Liver (tissue), 9 donors: ENCODE results near the gene FAM20C. TPM values are rescaled to one million over a fixed set of nuclear protein-coding genes. Genes with fewer than 3 reads are reported as not detected.

Experiments used
- DNase-seq: peaks from one replicate; pipeline ENCODE4 v3.0.0-alpha.2; 2017; ENCODE audit warnings: low spot score
- H3K27ac ChIP-seq, 2 donors: one replicate each; pipeline ENCODE4 v1.7.0; 2013; ENCODE audit warnings: inconsistent platforms in 2 of 2, low read length in 2 of 2, control low read depth in 1 of 2, low read depth in 1 of 2, mild to moderate bottlenecking in 1 of 2
- H3K27me3 ChIP-seq, 4 donors: one replicate each; pipeline versions ENCODE4 v1.6.1 to v1.7.0; 2013; ENCODE audit warnings: low read length in 3 of 4, inconsistent platforms in 1 of 4, mild to moderate bottlenecking in 1 of 4, moderate library complexity in 1 of 4; ENCODE audit not compliant: control insufficient read depth in 4 of 4, insufficient read depth in 4 of 4
- H3K36me3 ChIP-seq, 4 donors: one replicate each; pipeline versions ENCODE4 v1.6.1 to v1.7.0; 2013; ENCODE audit warnings: low read length in 3 of 4, mild to moderate bottlenecking in 3 of 4, low read depth in 1 of 4, moderate library complexity in 1 of 4; ENCODE audit not compliant: control insufficient read depth in 4 of 4, insufficient read depth in 3 of 4
- H3K4me1 ChIP-seq, 4 donors: one replicate each; pipeline versions ENCODE4 v1.6.1 to v1.7.0; 2013; ENCODE audit warnings: low read length in 3 of 4, mild to moderate bottlenecking in 3 of 4, moderate library complexity in 1 of 4; ENCODE audit not compliant: control insufficient read depth in 4 of 4, insufficient read depth in 4 of 4
- H3K4me3 ChIP-seq, 3 donors: one replicate each; pipeline versions ENCODE4 v1.6.1 to v1.7.0; 2013; ENCODE audit warnings: low read length in 3 of 3, control low read depth in 1 of 3, low read depth in 1 of 3, mild to moderate bottlenecking in 1 of 3
- H3K9ac ChIP-seq, 2 donors: one replicate each; pipeline ENCODE4 v1.7.0; 2013; ENCODE audit warnings: low read length in 2 of 2, mild to moderate bottlenecking in 2 of 2, moderate library complexity in 2 of 2, control low read depth in 1 of 2, low read depth in 1 of 2
- H3K9me3 ChIP-seq, 4 donors: one replicate each; pipeline versions ENCODE4 v1.6.1 to v1.7.0; 2013; ENCODE audit warnings: low read length in 3 of 4; ENCODE audit not compliant: control insufficient read depth in 4 of 4
- ATF3 ChIP-seq: IDR thresholded peaks from 2 replicates; pipeline ENCODE4 v1.6.1; 2016; ENCODE audit warnings: antibody characterized with exemption
- FOXA2 ChIP-seq: IDR thresholded peaks from 2 replicates; pipeline ENCODE4 v1.6.1; 2016; ENCODE audit warnings: antibody characterized with exemption
- GABPA ChIP-seq, 2 donors: IDR thresholded peaks in 1 of 2; conservative IDR thresholded peaks in 1 of 2; 2 replicates each; pipeline ENCODE4 v1.6.1; 2016; ENCODE audit warnings: antibody characterized with exemption in 2 of 2, mild to moderate bottlenecking in 1 of 2, moderate library complexity in 1 of 2
- HNF4A ChIP-seq, 2 donors: conservative IDR thresholded peaks; 2 replicates each; pipeline ENCODE4 v1.6.1; 2016; ENCODE audit warnings: antibody characterized with exemption in 2 of 2, mild to moderate bottlenecking in 2 of 2
- HNF4G ChIP-seq: IDR thresholded peaks from 2 replicates; pipeline ENCODE4 v1.6.1; 2016; ENCODE audit warnings: antibody characterized with exemption
- JUND ChIP-seq, 2 donors: IDR thresholded peaks; 2 replicates each; pipeline ENCODE4 v1.6.1; 2016; ENCODE audit warnings: antibody characterized with exemption in 2 of 2
- RAD21 ChIP-seq, 2 donors: IDR thresholded peaks; 2 replicates each; pipeline ENCODE4 v1.6.1; 2016; ENCODE audit warnings: antibody characterized with exemption in 2 of 2, mild to moderate bottlenecking in 2 of 2
- REST ChIP-seq: IDR thresholded peaks from 2 replicates; pipeline ENCODE4 v1.6.1; 2016; ENCODE audit warnings: antibody characterized with exemption, mild to moderate bottlenecking
- SP1 ChIP-seq: IDR thresholded peaks from 2 replicates; pipeline ENCODE4 v1.6.1; 2018; ENCODE audit warnings: antibody characterized with exemption, mild to moderate bottlenecking
- YY1 ChIP-seq: IDR thresholded peaks from 2 replicates; pipeline ENCODE4 v1.6.1; 2016; ENCODE audit warnings: antibody characterized with exemption, mild to moderate bottlenecking
- ZBTB33 ChIP-seq: IDR thresholded peaks from 2 replicates; pipeline ENCODE4 v1.6.1; 2016; ENCODE audit warnings: antibody characterized with exemption
- WGBS: extraction: QIAGEN DNeasy Blood & Tissue Kit; methylation state at CpG from one replicate; pipeline ENCODE4 v1.1.7; 2013; 5-methylcytosine and 5-hydroxymethylcytosine counted together
- polyA plus RNA-seq, 2 donors: library from polyadenylated mRNA; stranded (reverse) in 1 of 2; unstranded in 1 of 2; fragments of 200-250 nt in 1 of 2; fragments of >200 nt in 1 of 2; fragmentation: Nextera tagmentation in 1 of 2; extraction: Ambion mirVana in 1 of 2; gene quantifications; one replicate each; pipeline versions ENCODE4 v1.2.1 to v1.2.3, GENCODE V29; 2013 to 2015
- total RNA-seq, 2 donors: library from RNA; depleted of rRNA; stranded (reverse); fragments of >200 nt; gene quantifications; one replicate each; pipeline ENCODE4 v1.2.3, GENCODE V29; 2014
- TF ChIP-seq, protein P1 (sequence below): IDR thresholded peaks from 2 replicates; pipeline ENCODE4 v1.6.1; 2016; ENCODE audit warnings: antibody characterized with exemption
- donor health status: healthy.
- donor health status: healthy.
- donor health status: healthy.
- donor health status: healthy.
- donor health status: healthy.

Gene FAM20C
- total and polyA plus RNA-seq, 4 donors, result 13.4 to 40.4 (median 31.5) TPM

DNA sequence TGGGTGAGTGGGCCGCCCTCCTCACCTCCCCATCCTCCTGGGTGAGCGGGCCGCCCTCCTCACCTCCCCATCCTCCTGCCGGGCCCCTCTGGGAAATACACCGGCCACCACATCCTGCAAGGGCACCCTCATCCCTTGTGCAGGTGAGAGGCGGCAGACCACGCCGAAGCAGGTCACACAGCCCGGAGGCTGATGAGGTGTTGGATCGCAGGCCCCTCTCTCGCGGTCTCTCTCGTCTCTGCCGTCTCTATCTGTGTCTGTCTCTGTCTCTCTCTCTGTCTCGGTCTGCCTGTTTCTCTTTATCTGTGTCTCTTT lies 66.8 kb downstream of the FAM20C start:
- DNase-seq, result no peak
- peaks cover 10 to 44% (median 25%) of the 10 kb centered on the region in 4 donors for H3K36me3 ChIP-seq

DNA sequence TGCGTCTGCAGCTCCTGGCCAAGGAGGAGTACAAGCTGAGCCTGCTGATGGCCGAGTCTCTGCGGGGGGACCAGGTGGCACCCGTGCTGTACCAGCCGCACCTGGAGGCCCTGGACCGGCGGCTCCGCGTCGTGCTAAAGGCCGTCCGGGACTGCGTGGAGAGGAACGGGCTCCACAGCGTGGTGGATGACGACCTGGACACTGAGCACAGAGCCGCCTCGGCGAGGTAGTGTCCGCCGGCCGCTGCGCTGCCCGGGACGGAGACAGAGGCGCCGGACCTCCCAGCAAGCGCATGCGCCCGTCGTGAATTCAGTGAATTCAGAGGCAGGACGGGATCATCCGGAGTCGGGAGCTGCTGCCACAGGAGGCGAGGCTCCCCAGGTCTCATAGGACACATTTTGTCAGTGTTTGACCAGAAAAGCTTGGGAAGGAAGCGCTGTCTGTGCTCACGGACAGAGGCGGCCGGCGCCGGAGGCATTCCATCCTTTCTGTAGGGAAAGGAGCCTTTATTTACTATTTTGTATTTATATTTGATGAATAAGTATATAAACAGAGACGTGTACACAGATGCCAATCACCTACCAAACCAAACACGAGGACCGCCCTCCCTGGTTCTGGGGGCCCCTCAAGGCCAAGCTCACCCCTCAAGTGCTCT lies 67.5 kb downstream of the FAM20C start:
- WGBS, result 95% methylated on average over 44 of the region's 44 CpGs
- Histone ChIP-seq H3K27ac (no peak overlapping the region), H3K4me3 (no peak overlapping the region), H3K9me3 (peaks cover 0 to 6% (median 4%) of the 10 kb centered on the region in 4 donors), H3K36me3 (peaks cover 10 to 44% (median 25%) of the 10 kb centered on the region in 4 donors), H3K9ac (no peak overlapping the region), H3K27me3 (no peaks in the 10 kb centered on the region), H3K4me1 (peaks cover 0 to 4% (median 0%) of the 10 kb centered on the region in 4 donors)
- DNase-seq, result no peak
- TF ChIP-seq FOXA2, result no peak
- no peak for TF ChIP-seq RAD21 (IDR thresholded peaks at IDR 0.05)
- TF ChIP-seq, protein P1, sequence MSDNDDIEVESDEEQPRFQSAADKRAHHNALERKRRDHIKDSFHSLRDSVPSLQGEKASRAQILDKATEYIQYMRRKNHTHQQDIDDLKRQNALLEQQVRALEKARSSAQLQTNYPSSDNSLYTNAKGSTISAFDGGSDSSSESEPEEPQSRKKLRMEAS, result no peak
- no peak for TF ChIP-seq ZBTB33
- no peak for TF ChIP-seq GABPA (IDR thresholded peaks at IDR 0.05 in 1 of 2, conservative IDR thresholded peaks at IDR 0.05 in 1 of 2)
- no peak for TF ChIP-seq SP1
- no peak for TF ChIP-seq HNF4A (conservative IDR thresholded peaks at IDR 0.05)
- no peak for TF ChIP-seq REST

More for the DNA sequence above, 66.8 kb downstream of the FAM20C start:
- H3K9ac ChIP-seq, result no peak overlapping the region
- H3K9me3 ChIP-seq, result peaks cover 0 to 6% (median 4%) of the 10 kb centered on the region in 4 donors
- no peak for TF ChIP-seq JUND (IDR thresholded peaks at IDR 0.05)
- no peak for TF ChIP-seq REST
- TF ChIP-seq YY1, result no peak
- no peak for TF ChIP-seq ZBTB33
- no peak for TF ChIP-seq HNF4G
- TF ChIP-seq GABPA (IDR thresholded peaks at IDR 0.05 in 1 of 2, conservative IDR thresholded peaks at IDR 0.05 in 1 of 2), result no peak
- TF ChIP-seq SP1, result no peak
- TF ChIP-seq ATF3, result no peak
- no peaks in the 10 kb centered on the region for H3K27me3 ChIP-seq
- WGBS, result 97% methylated on average over 15 of the region's 15 CpGs
- H3K27ac ChIP-seq, result no peak overlapping the region
- H3K4me3 ChIP-seq, result no peak overlapping the region
- no peaks in the 10 kb centered on the region for H3K4me1 ChIP-seq
